ENCODE measurements around the gene C1QTNF4.
A peak's percentile ranks its signal among the peaks of the same experiment; 100 is the strongest.
"Not testable (repeated sequence)": the region's sequence is repeated elsewhere in the genome, so short reads cannot be mapped to it uniquely, and the experiment has no call there.

C1QTNF4 gene

GRCh38 chr11:47566149-47566698, 28.0 kb downstream of the C1QTNF4 start:
- H3K4me3 ChIP-seq (replicated peaks; ENCODE audit: low read depth, low read length): peak overlapping the region; percentile 83
- no peak for DNase-seq (ENCODE audit: low read depth)
- TF ChIP-seq, protein P1, sequence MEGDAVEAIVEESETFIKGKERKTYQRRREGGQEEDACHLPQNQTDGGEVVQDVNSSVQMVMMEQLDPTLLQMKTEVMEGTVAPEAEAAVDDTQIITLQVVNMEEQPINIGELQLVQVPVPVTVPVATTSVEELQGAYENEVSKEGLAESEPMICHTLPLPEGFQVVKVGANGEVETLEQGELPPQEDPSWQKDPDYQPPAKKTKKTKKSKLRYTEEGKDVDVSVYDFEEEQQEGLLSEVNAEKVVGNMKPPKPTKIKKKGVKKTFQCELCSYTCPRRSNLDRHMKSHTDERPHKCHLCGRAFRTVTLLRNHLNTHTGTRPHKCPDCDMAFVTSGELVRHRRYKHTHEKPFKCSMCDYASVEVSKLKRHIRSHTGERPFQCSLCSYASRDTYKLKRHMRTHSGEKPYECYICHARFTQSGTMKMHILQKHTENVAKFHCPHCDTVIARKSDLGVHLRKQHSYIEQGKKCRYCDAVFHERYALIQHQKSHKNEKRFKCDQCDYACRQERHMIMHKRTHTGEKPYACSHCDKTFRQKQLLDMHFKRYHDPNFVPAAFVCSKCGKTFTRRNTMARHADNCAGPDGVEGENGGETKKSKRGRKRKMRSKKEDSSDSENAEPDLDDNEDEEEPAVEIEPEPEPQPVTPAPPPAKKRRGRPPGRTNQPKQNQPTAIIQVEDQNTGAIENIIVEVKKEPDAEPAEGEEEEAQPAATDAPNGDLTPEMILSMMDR (IDR thresholded peaks at IDR 0.05; ENCODE audit: low read length, missing control alignments): no peak

DNA sequence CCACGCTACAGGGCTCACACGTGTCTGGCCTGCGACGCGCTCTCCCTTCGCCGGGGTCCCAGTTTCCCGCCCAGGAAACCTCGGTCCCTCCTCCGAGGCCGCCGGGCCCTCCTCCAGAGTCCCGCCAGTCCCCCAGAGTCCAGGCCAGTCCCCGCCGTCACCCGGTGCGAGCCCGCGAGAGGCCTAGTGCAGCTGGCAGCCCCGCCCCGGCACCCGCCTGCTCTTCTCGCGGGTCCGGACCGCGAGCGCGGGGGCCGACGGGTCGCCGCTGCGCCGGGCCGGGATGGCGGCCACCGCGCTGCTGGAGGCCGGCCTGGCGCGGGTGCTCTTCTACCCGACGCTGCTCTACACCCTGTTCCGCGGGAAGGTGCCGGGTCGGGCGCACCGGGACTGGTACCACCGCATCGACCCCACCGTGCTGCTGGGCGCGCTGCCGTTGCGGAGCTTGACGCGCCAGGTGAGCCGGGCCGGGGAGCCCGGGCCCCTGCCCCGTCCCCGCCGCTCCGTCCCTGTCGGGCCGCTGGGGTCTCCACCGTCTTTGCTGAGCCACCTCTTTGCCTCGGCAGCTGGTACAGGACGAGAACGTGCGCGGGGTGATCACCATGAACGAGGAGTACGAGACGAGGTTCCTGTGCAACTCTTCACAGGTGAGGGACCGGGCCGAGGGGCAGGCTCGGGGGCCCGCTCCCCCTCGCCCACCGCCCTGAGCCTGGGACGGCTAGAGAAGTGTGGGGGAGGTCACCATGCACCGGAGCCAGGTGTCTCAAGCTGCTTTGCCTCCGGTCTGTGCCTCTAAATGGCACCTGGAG, 28.7 kb downstream of the C1QTNF4 start, which contains the start of gene PTPMT1:
Gene PTPMT1 (plus strand): TSS at position 260 of the 809 bp plus-strand sequence. CDS start 24 bp downstream, at position 284.
- TF ChIP-seq, protein P1 (IDR thresholded peaks at IDR 0.05; ENCODE audit: low read length, missing control alignments): no peak
- DNase-seq (ENCODE audit: low read depth): peak; percentile 69
- peak within 1 kb of the TSS; percentile 83 for H3K4me3 ChIP-seq (replicated peaks; ENCODE audit: low read depth, low read length)

DNA sequence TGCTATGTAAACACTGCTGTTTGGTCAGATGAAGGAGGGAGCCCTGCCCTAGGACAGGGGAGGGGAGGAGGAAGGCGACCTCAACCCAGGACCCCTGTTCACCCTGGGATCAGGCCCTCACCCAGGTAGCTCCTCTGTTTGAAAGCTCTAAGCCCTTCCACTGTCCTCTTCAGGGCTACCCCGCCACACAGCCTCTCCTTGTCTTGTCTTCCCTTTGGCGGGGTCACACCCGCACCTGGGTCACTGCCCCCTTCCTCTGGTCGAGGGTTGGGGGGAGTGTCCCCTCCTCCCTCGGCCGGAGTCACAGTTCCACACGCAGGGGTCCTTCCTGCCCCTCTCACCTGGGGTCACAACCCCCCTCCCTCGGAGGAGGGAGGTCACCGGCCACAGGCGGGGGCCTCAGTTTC, 29.3 kb downstream of the C1QTNF4 start:
- no peak for DNase-seq (ENCODE audit: low read depth)
- H3K4me3 ChIP-seq (replicated peaks; ENCODE audit: low read depth, low read length): peak overlapping the region; percentile 83
- TF ChIP-seq, protein P1 (IDR thresholded peaks at IDR 0.05; ENCODE audit: low read length, missing control alignments): no peak

DNA sequence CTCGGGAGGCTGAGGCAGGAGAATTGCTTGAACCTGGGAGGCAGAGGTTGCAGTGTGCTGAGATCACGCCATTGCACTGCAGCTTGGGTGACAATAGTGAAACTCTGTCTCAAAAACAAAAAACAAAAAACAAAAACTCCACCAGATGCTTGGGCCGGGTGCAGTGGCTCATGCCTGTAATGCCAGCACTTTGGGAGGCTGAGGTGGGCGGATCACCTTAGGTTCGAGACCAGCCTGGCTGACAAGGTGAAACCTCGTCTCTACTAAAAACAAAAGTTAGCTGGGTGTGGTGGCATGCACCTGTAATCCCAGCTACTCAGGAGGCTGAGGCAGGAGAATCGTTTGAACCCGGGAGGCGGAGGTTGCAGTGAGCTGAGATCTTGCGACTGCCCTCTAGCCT, 29.8 kb downstream of the C1QTNF4 start:
- H3K4me3 ChIP-seq (replicated peaks; ENCODE audit: low read depth, low read length); DNase-seq (ENCODE audit: low read depth): not testable (repeated sequence)

- H3K4me3 ChIP-seq (replicated peaks; ENCODE audit: low read depth, low read length); DNase-seq (ENCODE audit: low read depth): not testable (repeated sequence)
Measured at GRCh38 chr11:47562393-47562792, 31.8 kb downstream of the C1QTNF4 start.

GRCh38 chr11:47560426-47560825, 33.8 kb downstream of the C1QTNF4 start:
- TF ChIP-seq, protein P1 (IDR thresholded peaks at IDR 0.05; ENCODE audit: low read length, missing control alignments): no peak
- DNase-seq (ENCODE audit: low read depth): no peak
- no peak overlapping the region for H3K4me3 ChIP-seq (replicated peaks; ENCODE audit: low read depth, low read length)

DNA sequence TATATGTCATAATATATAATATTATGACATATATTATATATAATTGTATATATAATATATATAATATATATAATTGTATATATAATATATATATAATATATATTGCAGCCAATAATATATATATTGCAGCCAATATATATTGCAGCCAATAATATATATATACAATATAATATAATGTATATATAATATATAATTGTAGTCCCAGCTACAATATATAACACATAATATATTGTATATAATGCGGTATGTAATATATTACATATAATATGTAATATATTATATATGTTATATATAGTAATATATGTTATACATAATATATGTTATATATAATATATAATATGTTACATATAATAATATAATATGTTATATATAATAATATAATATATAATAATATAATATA, 35.5 kb downstream of the C1QTNF4 start:
- DNase-seq (ENCODE audit: low read depth): no peak
- TF ChIP-seq, protein P1 (IDR thresholded peaks at IDR 0.05; ENCODE audit: low read length, missing control alignments): no peak

GRCh38 chr11:47557004-47557403, 37.2 kb downstream of the C1QTNF4 start:
- not testable (repeated sequence) for H3K4me3 ChIP-seq (replicated peaks; ENCODE audit: low read depth, low read length); DNase-seq (ENCODE audit: low read depth)

More for the DNA sequence above, 35.5 kb downstream of the C1QTNF4 start:
- H3K4me3 ChIP-seq (replicated peaks; ENCODE audit: low read depth, low read length): no peak overlapping the region

Measured in fibroblast of pulmonary artery (primary cell).